22Rv1 (cell line): ENCODE data around the gene MALSU1.

Experiments
- ZFX ChIP-seq: fragments of 450-650 bp; IDR thresholded peaks from 2 replicates; pipeline ENCODE4 v1.6.1; 2017; ENCODE audit warnings: antibody characterized with exemption, borderline replicate concordance
- TF ChIP-seq, protein P1 (sequence below): fragments of 450-650 bp; IDR thresholded peaks from 2 replicates; pipeline ENCODE4 v1.5.1; 2017; ENCODE audit warnings: mild to moderate bottlenecking

DNA sequence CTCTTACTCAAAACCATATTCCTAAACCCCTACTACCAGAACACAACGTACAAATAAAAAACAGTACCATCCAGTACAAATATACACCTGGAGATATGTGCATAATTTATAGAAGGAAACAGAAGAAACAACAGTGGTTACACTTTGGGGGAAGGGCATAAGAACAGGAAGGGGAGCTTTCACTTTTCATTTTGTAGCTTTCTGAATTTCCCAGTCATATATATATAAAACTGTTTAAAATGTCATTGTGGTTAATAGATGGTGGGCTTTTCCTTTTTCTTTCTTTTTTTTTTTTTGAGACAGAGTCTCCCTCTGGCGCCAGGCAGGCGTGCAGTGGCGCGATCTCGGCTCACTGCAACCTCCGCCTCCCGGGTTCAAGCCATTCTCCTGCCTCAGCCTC lies 47.2 kb downstream of the MALSU1 start:
- TF ChIP-seq, protein P1, sequence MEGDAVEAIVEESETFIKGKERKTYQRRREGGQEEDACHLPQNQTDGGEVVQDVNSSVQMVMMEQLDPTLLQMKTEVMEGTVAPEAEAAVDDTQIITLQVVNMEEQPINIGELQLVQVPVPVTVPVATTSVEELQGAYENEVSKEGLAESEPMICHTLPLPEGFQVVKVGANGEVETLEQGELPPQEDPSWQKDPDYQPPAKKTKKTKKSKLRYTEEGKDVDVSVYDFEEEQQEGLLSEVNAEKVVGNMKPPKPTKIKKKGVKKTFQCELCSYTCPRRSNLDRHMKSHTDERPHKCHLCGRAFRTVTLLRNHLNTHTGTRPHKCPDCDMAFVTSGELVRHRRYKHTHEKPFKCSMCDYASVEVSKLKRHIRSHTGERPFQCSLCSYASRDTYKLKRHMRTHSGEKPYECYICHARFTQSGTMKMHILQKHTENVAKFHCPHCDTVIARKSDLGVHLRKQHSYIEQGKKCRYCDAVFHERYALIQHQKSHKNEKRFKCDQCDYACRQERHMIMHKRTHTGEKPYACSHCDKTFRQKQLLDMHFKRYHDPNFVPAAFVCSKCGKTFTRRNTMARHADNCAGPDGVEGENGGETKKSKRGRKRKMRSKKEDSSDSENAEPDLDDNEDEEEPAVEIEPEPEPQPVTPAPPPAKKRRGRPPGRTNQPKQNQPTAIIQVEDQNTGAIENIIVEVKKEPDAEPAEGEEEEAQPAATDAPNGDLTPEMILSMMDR: no peak
- TF ChIP-seq ZFX: no peak
